AG08395 (cell line): ENCODE measurements around the gene SMIM22.
"Not testable (repeated sequence)": the region's sequence is repeated elsewhere in the genome, so short reads cannot be mapped to it uniquely, and the experiment has no call there.

Source experiments
- DNase-seq: peaks from one replicate; pipeline ENCODE4 v3.0.0; 2012; ENCODE audit warnings: mixed read lengths, low spot score

SMIM22 gene

GRCh38 chr16:4768549-4769305, 26.4 kb upstream of the SMIM22 start:
- peak; percentile 99 for DNase-seq

- no peak for DNase-seq
Measured at GRCh38 chr16:4769306-4769638, 25.9 kb upstream of the SMIM22 start.

GRCh38 chr16:4771646-4772045, 23.5 kb upstream of the SMIM22 start:
- no peak for DNase-seq

- DNase-seq, result no peak
Measured at GRCh38 chr16:4772351-4772750, 22.8 kb upstream of the SMIM22 start.

GRCh38 chr16:4775005-4775404, 20.2 kb upstream of the SMIM22 start:
- no peak for DNase-seq

- DNase-seq, result no peak
Measured at GRCh38 chr16:4776141-4776705, 18.9 kb upstream of the SMIM22 start.

- DNase-seq, result no peak
Measured at GRCh38 chr16:4777339-4778049, 17.7 kb upstream of the SMIM22 start.

- no peak for DNase-seq
Measured at GRCh38 chr16:4778050-4778392, 17.1 kb upstream of the SMIM22 start.

GRCh38 chr16:4780235-4780634, 14.9 kb upstream of the SMIM22 start:
- DNase-seq, result no peak

GRCh38 chr16:4783251-4783950, 11.8 kb upstream of the SMIM22 start:
- DNase-seq, result no peak

GRCh38 chr16:4783951-4784336, 11.2 kb upstream of the SMIM22 start:
- no peak for DNase-seq

- DNase-seq, result not testable (repeated sequence)
Measured at GRCh38 chr16:4784444-4784987, 10.7 kb upstream of the SMIM22 start.

- DNase-seq, result no peak
Measured at GRCh38 chr16:4785758-4786433, 9.3 kb upstream of the SMIM22 start.

GRCh38 chr16:4787068-4787467, 8.1 kb upstream of the SMIM22 start:
- no peak for DNase-seq

- DNase-seq, result no peak
Measured at GRCh38 chr16:4787627-4788482, 7.3 kb upstream of the SMIM22 start, which contains the start of gene SEPTIN12. Gene SEPTIN12 (minus strand): TSS chr16:4788345. CDS start chr16:4787645, 700 bp downstream.

- DNase-seq, result no peak
Measured at GRCh38 chr16:4788489-4788889, 6.7 kb upstream of the SMIM22 start.

GRCh38 chr16:4788910-4789309, 6.3 kb upstream of the SMIM22 start:
- no peak for DNase-seq

- DNase-seq, result no peak
Measured at GRCh38 chr16:4790261-4790660, 4.9 kb upstream of the SMIM22 start.

GRCh38 chr16:4790871-4791270, 4.3 kb upstream of the SMIM22 start:
- DNase-seq, result no peak

- DNase-seq, result no peak
Measured at GRCh38 chr16:4792951-4793513, 2.1 kb upstream of the SMIM22 start.
